ENCODE measurements around the gene EYS.

The EYS gene

GRCh38 chr6:64998204-64998603 is 708.8 kb downstream of the EYS start:
- DNase-seq (ENCODE audit: extremely low spot score, insufficient read length, low read depth) (no peak), FAIRE-seq (no peak)

- DNase-seq (ENCODE audit: extremely low spot score, insufficient read length, low read depth) (no peak), FAIRE-seq (no peak)
These were observed 710.7 kb downstream of the EYS start for GRCh38 chr6:64996301-64996700.

- FAIRE-seq (no peak), DNase-seq (ENCODE audit: extremely low spot score, insufficient read length, low read depth) (no peak)
These were observed 716.2 kb downstream of the EYS start for GRCh38 chr6:64990652-64991304.

- FAIRE-seq = no peak
- no peak for DNase-seq (ENCODE audit: extremely low spot score, insufficient read length, low read depth)
These were observed 718.9 kb downstream of the EYS start for GRCh38 chr6:64988148-64988547.

DNA sequence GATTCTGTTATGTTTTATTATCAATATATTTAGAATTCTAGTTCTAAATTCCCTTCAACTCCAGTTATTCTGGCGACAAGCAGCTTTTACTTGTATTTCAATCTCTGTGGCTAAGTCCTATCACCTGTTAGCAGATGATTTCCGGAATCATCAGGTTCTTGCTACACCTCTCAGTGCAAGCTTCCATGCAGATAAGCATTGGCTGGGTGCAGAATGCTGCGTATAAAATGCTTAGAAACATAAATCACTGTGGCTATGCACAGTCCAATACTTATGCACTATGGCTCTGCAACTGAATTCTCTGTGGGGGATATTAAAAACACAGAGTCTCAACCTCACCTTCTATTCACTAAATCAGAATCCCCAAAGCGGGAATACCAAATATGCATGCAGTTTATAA is 720.0 kb downstream of the EYS start:
- FAIRE-seq (no peak), DNase-seq (ENCODE audit: extremely low spot score, insufficient read length, low read depth) (no peak)

- FAIRE-seq (no peak), DNase-seq (ENCODE audit: extremely low spot score, insufficient read length, low read depth) (no peak)
These were observed 721.3 kb downstream of the EYS start for GRCh38 chr6:64985726-64986125.

GRCh38 chr6:64984948-64985347 is 722.1 kb downstream of the EYS start:
- DNase-seq (ENCODE audit: extremely low spot score, insufficient read length, low read depth) (no peak), FAIRE-seq (no peak)

GRCh38 chr6:64983089-64983488 is 723.9 kb downstream of the EYS start:
- FAIRE-seq = no peak
- DNase-seq (ENCODE audit: extremely low spot score, insufficient read length, low read depth) = no peak

- DNase-seq (ENCODE audit: extremely low spot score, insufficient read length, low read depth) (no peak), FAIRE-seq (no peak)
These were observed 733.9 kb downstream of the EYS start for GRCh38 chr6:64973142-64973541.

GRCh38 chr6:64969139-64969538 is 737.9 kb downstream of the EYS start:
- FAIRE-seq = no peak
- no peak for DNase-seq (ENCODE audit: extremely low spot score, insufficient read length, low read depth)

DNA sequence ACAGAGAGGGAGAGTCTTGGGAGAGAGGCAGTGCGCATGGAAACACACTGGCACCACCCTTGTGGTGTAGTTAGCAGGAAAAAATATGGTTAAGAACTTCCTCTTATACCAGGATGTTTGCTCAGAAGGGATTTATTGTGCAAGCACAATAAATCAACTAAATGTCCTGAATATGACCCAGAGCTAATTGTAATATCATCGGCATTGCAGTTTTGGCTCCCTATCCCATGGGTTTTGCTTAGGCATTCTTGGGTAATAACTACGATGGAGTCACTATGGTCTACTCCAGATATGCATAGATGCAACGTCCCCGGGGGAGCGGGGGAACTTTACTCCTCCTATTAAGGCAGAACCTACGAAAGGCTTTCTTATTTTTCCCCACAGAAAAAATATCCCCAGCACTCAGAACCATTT is 751.6 kb downstream of the EYS start:
- DNase-seq (ENCODE audit: extremely low spot score, insufficient read length, low read depth) (no peak), FAIRE-seq (no peak)

DNA sequence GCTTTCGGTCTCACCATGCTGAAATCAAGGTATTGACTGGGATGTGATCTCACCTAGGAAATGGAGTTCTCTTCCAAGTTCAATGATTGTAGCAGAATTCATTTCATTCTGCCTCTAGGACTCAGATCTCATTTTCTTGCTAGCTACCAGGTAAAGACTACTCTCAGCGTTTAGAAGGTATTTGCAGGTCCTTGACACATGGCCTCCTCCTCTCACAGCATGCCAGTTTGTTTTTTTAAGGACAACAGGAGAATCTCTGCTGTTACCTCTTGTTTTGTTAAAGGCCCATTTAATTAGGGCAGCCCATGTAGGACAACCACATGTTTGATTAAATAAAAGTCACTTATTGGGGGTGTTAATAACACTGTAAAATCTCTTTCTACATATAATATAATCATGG is 757.8 kb downstream of the EYS start:
- no peak for FAIRE-seq
- DNase-seq (ENCODE audit: extremely low spot score, insufficient read length, low read depth) = no peak

DNA sequence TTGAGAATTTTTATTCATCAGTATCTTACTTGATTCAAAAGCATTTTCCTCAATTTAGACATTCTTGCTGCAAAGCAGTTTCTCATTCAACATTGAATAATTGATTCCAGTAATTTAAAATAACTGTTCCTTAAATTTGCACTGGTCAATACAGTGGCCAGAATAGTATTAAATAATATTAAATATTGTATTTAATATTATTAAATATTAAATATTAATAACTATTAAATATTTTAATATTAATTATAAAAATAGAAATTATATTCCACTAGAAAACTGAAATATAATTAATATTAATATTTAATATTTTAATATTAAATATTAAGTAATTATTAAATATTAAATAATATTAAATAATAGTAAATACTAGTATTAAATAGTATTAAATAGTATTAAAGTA is 758.8 kb downstream of the EYS start:
- no peak for DNase-seq (ENCODE audit: extremely low spot score, insufficient read length, low read depth)
- no peak for FAIRE-seq

DNA sequence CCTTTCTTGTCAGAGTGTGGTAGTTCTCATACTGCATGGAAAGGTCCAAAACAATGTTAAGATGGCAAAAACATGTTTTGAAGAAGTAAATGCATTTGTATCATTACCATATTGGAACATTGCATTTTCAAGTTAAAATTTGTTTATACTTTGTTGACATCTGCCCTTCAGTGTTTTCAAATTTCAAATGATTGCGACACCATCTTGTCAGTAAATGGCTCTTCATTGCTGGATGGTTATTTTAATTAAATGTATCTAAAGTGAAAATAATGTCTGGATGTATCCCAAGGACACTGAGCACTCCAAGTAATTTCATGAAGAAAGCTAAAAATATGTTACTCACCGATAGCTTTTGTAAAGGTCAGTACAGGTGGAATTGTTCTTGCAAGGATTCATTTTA is 761.6 kb downstream of the EYS start:
- FAIRE-seq (no peak), DNase-seq (ENCODE audit: extremely low spot score, insufficient read length, low read depth) (no peak)

DNA sequence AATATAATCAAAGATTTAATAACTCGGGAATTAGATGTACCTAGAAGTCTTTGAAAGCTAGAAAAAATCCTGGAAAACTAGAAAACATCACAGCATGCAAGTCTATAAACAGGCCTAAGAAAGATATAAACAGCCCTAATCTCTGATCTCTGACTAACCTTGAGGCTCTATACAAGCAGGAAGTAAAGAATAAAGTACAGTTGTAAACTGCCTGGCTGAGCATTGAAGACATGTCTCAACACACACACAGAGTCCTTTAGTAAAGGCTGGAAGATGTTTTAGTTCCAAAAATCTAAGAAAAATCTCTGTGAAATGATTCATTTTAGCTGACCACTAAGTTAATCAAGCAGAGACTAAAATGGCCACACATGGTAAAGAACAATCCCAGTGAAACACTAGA is 774.5 kb downstream of the EYS start:
- FAIRE-seq = no peak
- no peak for DNase-seq (ENCODE audit: extremely low spot score, insufficient read length, low read depth)

DNA sequence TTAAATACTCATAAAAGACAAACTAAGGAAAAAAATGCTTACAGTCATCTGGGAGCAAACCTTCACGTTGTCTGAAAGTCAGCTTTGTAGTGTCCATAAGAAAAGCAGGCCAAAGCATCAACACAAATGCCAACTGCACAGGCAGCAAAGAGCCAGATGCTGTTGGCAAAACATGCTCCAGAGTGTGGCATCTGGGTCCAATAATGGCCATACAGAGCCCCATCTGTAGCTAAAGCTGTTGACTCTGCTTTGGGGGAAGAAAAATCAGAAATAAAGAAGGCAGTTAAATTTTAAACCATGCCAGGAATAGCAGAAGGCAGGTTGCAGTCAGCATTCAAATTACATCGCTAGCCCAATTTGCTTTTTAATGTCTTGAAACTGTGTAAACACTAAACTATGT is 776.3 kb downstream of the EYS start:
- FAIRE-seq = no peak
- no peak for DNase-seq (ENCODE audit: extremely low spot score, insufficient read length, low read depth)

- DNase-seq (ENCODE audit: extremely low spot score, insufficient read length, low read depth) (no peak), FAIRE-seq (no peak)
These were observed 781.0 kb downstream of the EYS start for GRCh38 chr6:64926051-64926450.

GRCh38 chr6:64920257-64920656 is 786.8 kb downstream of the EYS start:
- no peak for FAIRE-seq
- DNase-seq (ENCODE audit: extremely low spot score, insufficient read length, low read depth) = no peak

DNA sequence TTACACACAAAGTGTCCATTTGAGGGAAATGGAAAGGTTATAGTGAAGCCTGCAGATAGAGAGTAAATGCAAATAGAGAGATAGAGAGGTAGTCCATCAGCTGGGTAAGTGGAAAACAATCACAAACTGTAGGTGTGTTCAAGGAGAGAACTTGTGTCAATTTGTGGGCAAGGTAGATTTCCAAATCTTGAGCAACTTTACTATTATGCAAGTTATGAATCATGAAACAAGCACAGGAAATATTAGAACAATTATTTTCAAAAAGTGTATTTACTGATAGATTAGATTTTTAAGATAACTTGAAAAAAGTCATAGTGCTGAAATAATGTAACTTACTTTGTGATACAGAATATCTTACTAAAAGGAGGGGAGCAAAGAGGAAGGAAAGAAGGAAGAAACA is 792.9 kb downstream of the EYS start:
- DNase-seq (ENCODE audit: extremely low spot score, insufficient read length, low read depth) (no peak), FAIRE-seq (no peak)

DNA sequence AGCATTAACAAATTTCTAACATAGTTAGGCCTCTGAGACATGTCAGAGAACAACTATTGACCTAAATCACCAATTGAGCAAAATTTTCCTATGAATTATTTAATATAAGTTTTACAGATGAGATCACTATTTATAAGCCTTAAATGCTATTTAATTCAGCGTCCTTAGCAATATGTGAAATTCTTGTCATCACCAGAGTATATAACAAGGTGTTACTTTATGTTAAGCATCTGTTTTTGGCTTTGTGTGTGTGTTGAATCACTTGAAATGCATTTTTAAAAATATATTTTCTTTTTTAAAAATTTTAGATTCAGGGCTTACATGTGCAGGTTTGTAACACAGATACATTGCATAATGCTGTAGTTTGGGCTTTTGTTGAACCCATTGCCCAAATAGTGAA is 794.1 kb downstream of the EYS start:
- DNase-seq (ENCODE audit: extremely low spot score, insufficient read length, low read depth) (no peak), FAIRE-seq (no peak)

GRCh38 chr6:64908104-64908503 is 798.9 kb downstream of the EYS start:
- no peak for FAIRE-seq
- no peak for DNase-seq (ENCODE audit: extremely low spot score, insufficient read length, low read depth)

GRCh38 chr6:64904616-64905015 is 802.4 kb downstream of the EYS start:
- FAIRE-seq (no peak), DNase-seq (ENCODE audit: extremely low spot score, insufficient read length, low read depth) (no peak)

DNA sequence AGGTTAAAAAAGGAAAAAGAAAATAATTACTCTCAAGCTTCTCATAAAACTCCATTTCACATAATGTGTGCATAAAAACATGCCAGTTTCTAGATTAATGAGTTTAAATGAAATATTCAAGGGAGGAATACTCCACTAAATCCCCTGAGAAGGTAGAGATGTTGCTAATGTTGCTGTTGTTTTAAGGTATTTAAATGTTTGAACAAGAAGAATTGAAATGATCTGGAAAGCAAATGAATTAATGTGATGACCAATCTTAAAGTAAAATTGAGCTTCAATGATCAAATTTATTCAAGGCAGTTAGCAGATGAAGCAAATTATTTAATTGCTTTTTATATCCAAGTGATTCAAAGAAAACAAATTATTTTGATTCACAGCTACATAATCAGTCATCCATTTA is 804.4 kb downstream of the EYS start:
- DNase-seq (ENCODE audit: extremely low spot score, insufficient read length, low read depth) (no peak), FAIRE-seq (no peak)

Measured in GM18507 (cell line).